ENCODE data around the gene ZNF641.

ZNF641 gene

GRCh38 chr12:48349471-48349870, 1.2 kb downstream of the ZNF641 start:
- no peaks in the 10 kb centered on the region for H3K27me3 ChIP-seq (ENCODE audit: insufficient read depth, low read length)
- peaks cover 32% of the 10 kb centered on the region for H3K36me3 ChIP-seq (ENCODE audit: insufficient read depth, low read length)
- peaks cover 4% of the 10 kb centered on the region; the same call in 1 of the 2 replicates for H3F3A ChIP-seq (ENCODE audit: insufficient read depth, low read length)
- peak overlapping the region; percentile 77 for H3K4me3 ChIP-seq (ENCODE audit: low read depth, low read length, poor library complexity, severe bottlenecking)
- H3K27ac ChIP-seq (ENCODE audit: low read depth, low read length, poor library complexity, severe bottlenecking): no peak overlapping the region
- H3K9me3 ChIP-seq (ENCODE audit: low read length): no peaks in the 10 kb centered on the region
- no peak overlapping the region for H3K9ac ChIP-seq (ENCODE audit: low read length)
- no peaks in the 10 kb centered on the region for H3K9me2 ChIP-seq (ENCODE audit: low read depth, low read length)
- H3K79me2 ChIP-seq (ENCODE audit: insufficient read depth, low read length): no peaks in the 10 kb centered on the region
- H3K4me2 ChIP-seq (ENCODE audit: low read length): peak overlapping the region; percentile 87
- no peak overlapping the region for H2AFZ ChIP-seq (ENCODE audit: low read length)
- peaks cover 13% of the 10 kb centered on the region for H3K4me1 ChIP-seq (ENCODE audit: insufficient read depth, low read length, severe bottlenecking)
- TF ChIP-seq CTCF (IDR thresholded peaks at IDR 0.05; ENCODE audit: low read length) (no peak), EZH2 (IDR thresholded peaks at IDR 0.05; ENCODE audit: borderline replicate concordance, low read length) (no peak)
- no peaks in the 10 kb centered on the region for H4K20me1 ChIP-seq (ENCODE audit: insufficient read depth, low read length)

- TF ChIP-seq CTCF (IDR thresholded peaks at IDR 0.05; ENCODE audit: low read length): no peak
- TF ChIP-seq EZH2 (IDR thresholded peaks at IDR 0.05; ENCODE audit: borderline replicate concordance, low read length): no peak
- Histone ChIP-seq H3K4me2 (ENCODE audit: low read length) (no peak overlapping the region), H3K4me3 (ENCODE audit: low read depth, low read length, poor library complexity, severe bottlenecking) (no peak overlapping the region), H3K9ac (ENCODE audit: low read length) (no peak overlapping the region), H3K27me3 (ENCODE audit: insufficient read depth, low read length) (no peaks in the 10 kb centered on the region), H3K79me2 (ENCODE audit: insufficient read depth, low read length) (no peaks in the 10 kb centered on the region), H3K27ac (ENCODE audit: low read depth, low read length, poor library complexity, severe bottlenecking) (no peak overlapping the region), H3K36me3 (ENCODE audit: insufficient read depth, low read length) (peaks cover 44% of the 10 kb centered on the region), H3K4me1 (ENCODE audit: insufficient read depth, low read length, severe bottlenecking) (no peaks in the 10 kb centered on the region), H2AFZ (ENCODE audit: low read length) (no peak overlapping the region), H3K9me2 (ENCODE audit: low read depth, low read length) (no peaks in the 10 kb centered on the region), H4K20me1 (ENCODE audit: insufficient read depth, low read length) (no peaks in the 10 kb centered on the region), H3F3A (ENCODE audit: insufficient read depth, low read length) (no peaks in the 10 kb centered on the region), H3K9me3 (ENCODE audit: low read length) (no peaks in the 10 kb centered on the region)
These were observed 7.7 kb downstream of the ZNF641 start for GRCh38 chr12:48342980-48343379.

GRCh38 chr12:48340943-48341342, 9.8 kb downstream of the ZNF641 start:
- Histone ChIP-seq H3K9ac (ENCODE audit: low read length) (no peak overlapping the region), H3K9me3 (ENCODE audit: low read length) (no peaks in the 10 kb centered on the region), H3K27me3 (ENCODE audit: insufficient read depth, low read length) (no peaks in the 10 kb centered on the region), H3K27ac (ENCODE audit: low read depth, low read length, poor library complexity, severe bottlenecking) (no peak overlapping the region), H3K4me2 (ENCODE audit: low read length) (no peak overlapping the region), H3K9me2 (ENCODE audit: low read depth, low read length) (no peaks in the 10 kb centered on the region), H4K20me1 (ENCODE audit: insufficient read depth, low read length) (no peaks in the 10 kb centered on the region), H3K4me3 (ENCODE audit: low read depth, low read length, poor library complexity, severe bottlenecking) (no peak overlapping the region), H3K36me3 (ENCODE audit: insufficient read depth, low read length) (peaks cover 24% of the 10 kb centered on the region), H2AFZ (ENCODE audit: low read length) (no peak overlapping the region), H3K79me2 (ENCODE audit: insufficient read depth, low read length) (no peaks in the 10 kb centered on the region), H3F3A (ENCODE audit: insufficient read depth, low read length) (no peaks in the 10 kb centered on the region), H3K4me1 (ENCODE audit: insufficient read depth, low read length, severe bottlenecking) (no peaks in the 10 kb centered on the region)
- TF ChIP-seq CTCF (IDR thresholded peaks at IDR 0.05; ENCODE audit: low read length) (no peak), EZH2 (IDR thresholded peaks at IDR 0.05; ENCODE audit: borderline replicate concordance, low read length) (no peak)
